ENCODE results near the gene BRD3.

BRD3 gene

GRCh38 chr9:134066913-134067851 is 644 bp downstream of the BRD3 start:
- DNase-seq (ENCODE audit: low read depth in 2 of 2, low spot score in 1 of 2), result no peak

GRCh38 chr9:134066526-134066912 is 1.3 kb downstream of the BRD3 start:
- no peak for DNase-seq (ENCODE audit: low read depth in 2 of 2, low spot score in 1 of 2)

GRCh38 chr9:134065612-134066419 is 2.0 kb downstream of the BRD3 start:
- DNase-seq (ENCODE audit: low read depth in 2 of 2, low spot score in 1 of 2), result peak in 1 of 2 donors; percentile 21

GRCh38 chr9:134064711-134065110 is 3.1 kb downstream of the BRD3 start:
- no peak for DNase-seq (ENCODE audit: low read depth in 2 of 2, low spot score in 1 of 2)

GRCh38 chr9:134063571-134064450 is 4.0 kb downstream of the BRD3 start:
- DNase-seq (ENCODE audit: low read depth in 2 of 2, low spot score in 1 of 2), result no peak

DNA sequence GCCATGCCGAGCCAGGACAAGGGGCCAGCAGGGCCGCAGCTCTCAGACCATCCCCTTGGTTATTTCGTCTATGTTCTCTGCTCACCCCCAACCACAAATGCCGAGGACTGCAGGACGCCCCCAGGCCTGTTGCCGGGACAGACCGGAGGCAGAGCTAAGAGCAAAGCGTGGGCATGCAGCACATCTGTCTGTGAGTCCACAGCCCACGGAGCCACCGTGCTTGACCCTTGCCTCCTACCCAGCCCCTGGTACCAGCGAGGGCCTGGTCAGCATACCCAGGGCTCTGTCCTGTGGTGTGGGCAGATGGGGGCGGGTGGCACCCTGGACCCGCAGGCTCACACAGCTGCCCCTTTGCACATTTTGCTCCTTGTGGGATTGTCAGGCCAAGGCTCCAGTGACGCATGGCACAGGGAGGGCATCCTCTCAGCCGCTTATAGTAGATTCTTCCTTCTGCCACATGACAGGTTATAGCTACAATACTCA is 4.7 kb downstream of the BRD3 start:
- no peak for DNase-seq (ENCODE audit: low read depth in 2 of 2, low spot score in 1 of 2)

GRCh38 chr9:134062461-134063087 is 5.3 kb downstream of the BRD3 start:
- no peak for DNase-seq (ENCODE audit: low read depth in 2 of 2, low spot score in 1 of 2)

DNA sequence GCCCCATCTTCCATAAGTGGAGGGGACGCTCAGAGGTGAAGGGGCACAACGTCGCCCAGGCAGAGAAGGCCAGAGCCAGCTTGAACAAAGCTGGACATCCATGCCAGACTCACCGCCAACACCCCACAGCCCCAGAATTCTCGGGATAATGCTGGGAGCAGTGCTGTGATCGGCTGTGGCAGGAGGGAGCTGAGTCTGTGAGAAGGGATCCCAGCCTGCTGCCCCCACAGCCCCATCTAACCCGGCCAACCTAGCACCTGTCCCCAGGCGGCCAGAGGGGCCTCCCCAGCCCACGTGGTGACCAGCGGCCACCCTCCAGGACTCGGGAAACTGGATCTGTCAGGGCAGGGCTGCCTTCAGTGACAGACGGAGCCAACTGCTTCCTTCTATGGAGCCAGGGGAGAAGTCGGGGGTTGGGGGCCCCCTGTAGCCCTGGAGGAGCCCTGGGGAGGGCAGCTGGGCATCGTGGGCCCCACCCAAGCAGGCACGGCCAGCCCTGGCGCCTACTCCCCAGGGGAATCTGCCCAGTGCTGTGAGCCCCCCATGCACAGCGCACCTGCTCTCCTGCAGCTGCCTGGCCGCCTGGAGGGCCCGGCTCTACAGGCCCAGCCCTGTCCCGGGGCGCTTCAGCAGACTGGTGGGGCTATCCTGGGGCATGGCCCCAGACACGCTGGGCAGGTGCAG is 6.0 kb downstream of the BRD3 start:
- no peak for DNase-seq (ENCODE audit: low read depth in 2 of 2, low spot score in 1 of 2)

DNA sequence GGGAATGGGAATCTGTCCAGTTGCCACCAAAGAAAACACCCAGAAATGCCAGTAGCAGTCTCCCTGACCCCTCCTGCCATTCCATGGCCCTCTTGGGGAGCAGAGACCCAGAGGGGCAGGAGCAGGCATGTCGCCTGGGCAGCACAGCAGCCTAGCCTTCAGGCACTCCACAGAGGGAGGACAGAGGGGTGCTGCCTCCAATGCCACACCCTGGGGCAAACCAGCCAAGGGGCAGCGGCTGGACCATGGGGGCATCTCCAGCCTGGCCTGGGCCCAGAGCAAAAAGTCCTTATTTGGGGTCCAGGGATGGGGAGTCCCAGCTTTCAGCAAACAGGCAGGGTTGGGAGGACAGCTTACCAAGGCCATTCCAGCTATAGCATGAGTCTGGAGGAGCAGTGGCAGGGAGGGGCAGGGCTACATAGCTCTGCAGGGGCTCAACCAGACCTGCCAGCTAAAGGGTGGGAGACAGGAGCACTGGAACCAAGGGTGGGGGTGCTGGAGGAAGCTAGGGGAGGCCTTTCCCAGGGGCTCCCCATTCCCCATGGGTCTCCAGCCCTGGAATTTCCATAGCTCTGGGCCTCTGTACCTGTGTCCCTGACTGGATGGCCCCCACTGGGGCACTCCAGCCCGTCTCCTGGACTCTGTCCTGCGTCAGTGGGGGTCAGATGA is 6.7 kb downstream of the BRD3 start:
- no peak for DNase-seq (ENCODE audit: low read depth in 2 of 2, low spot score in 1 of 2)

DNA sequence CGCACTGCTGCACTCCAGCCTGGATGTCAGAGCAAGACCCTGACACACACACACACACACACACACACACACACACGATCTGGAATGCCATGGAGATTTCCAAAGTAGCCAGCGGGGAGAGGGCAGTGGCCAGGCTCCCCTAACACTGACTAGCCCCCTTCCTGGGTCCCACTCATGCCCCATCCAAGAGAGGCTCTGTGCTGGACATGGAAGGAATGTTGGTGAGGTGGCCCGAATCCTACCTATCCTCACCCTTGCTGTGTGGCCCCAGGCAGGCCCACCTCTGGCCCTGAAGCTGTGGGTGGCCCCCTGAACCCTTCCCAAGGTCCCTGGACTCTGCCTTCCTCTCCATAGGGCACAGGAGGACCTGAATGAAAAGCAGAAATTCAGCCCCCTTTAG is 7.3 kb downstream of the BRD3 start:
- no peak for DNase-seq (ENCODE audit: low read depth in 2 of 2, low spot score in 1 of 2)

DNA sequence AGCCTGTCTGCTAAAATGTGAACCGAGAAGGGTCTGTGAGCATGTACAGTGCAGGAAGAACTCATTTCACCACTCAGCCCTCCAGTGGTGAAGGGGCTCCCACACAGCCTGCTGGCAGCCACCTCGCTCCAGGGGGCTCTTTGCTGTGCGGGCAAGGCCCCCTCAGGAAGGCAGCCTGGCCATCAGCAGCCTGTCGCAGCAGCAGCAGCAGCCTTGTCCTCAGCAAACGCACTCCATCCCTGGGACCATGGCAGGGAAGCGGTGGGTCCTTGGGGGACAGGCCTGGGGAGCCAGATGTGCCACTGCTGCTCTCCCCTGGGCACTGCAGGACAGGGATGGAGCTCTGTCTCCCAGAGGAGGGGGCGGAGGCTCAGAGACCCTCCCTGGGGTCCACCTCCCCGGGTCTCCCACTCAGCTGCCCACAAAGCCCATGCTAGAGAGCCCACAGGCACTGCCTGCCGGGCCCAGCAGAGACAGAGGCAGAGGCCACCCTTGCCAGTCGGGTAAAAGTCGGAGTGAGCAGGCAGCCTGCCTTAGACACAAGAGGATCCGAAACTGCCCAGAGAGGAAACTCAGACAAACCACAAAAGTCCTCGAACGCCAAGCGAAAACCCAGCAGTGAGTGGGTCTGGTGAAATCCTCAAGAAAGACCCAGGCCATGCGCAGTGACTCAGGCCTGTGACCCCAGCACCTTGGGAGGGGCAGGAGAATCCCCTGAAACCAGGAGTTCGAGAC is 8.0 kb downstream of the BRD3 start:
- no peak for DNase-seq (ENCODE audit: low read depth in 2 of 2, low spot score in 1 of 2)

DNA sequence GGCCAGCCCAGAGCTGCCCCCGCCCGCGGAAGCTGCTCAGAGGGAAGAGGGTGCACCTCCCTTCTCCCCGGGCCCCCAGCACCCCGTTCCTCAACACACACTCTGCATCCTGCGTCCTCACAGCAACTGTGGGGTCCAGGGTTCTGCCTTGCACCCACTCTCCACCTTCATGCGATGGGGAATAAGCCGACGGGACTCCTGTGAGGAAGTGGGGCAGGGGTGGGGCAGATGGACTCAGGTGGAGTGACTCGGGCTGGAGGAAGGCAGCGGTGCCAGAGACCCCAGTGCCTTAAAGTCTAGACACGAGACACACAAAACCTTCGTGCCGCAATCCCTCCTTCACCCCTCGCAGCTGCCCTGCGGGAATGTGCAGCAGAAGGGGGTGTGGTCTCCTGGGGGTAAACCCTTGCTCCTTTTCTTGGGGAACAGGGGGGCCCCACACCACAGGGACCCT is 8.6 kb downstream of the BRD3 start:
- no peak for DNase-seq (ENCODE audit: low read depth in 2 of 2, low spot score in 1 of 2)

DNA sequence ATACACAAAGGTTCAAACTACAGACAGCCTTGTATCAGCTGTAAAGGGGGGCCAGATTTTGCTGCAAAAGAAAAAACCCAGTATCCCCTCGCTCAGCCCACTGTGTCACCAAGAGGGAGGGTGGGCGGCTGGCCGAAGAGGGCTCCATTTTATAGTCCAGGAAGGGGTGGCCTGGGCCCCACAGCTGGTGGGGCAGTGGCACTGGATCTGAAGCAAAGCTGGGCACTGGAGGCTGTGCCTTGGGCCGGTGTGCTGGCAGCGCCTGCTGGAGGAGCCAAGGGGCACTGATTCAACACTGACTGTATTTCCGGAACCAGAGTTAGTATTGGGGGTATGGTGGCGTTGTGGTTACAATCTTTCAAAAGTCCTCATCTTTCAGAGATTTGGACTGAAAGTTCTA is 9.1 kb downstream of the BRD3 start:
- no peak for DNase-seq (ENCODE audit: low read depth in 2 of 2, low spot score in 1 of 2)

DNA sequence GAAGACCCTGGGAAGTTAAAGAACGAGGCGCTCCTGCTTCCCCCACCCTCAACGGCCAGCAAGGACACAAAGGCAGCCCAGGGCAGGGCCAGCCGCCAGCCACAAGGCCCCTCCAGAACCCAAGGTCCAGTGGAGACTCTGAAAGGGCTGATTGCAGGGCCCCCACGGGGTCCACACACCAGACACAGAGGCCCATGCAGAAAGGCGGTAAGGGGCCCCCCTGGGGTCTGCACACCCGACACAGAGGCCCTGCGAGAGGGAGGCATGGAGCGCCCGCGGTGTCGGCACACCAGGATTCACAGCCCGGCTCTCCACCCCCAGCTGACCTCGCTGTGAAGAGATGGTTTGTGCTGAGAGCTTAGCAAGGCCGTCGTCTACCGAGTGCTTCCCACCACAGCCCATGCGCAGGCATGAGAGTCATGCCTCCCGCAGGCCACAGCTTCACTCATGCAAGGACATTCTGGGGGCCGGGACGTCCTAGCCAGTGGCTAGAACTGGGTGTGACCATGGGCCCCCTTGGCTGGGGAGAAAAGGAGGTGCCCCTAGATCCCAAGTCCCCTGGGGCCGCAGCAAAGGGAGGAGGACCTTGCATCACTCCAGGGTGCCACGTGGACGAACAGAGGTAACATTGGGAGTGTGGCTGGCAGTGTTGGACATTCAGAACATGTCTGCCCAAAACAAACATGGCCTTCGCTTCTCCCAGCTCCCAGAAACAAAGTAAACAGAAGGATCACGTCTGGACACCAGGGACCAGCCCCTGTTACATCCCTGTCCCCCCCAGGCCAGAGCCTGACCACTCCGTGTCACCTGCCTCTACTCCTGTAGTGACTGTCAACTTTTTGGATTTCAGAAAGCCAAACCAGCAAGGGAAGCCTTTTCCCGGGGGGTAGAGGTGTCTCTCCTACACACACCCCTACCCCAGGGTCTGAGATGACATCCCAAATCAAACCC is 9.8 kb downstream of the BRD3 start:
- no peak for DNase-seq (ENCODE audit: low read depth in 2 of 2, low spot score in 1 of 2)

- no peak for DNase-seq (ENCODE audit: low read depth in 2 of 2, low spot score in 1 of 2)
Measured at GRCh38 chr9:134057307-134057657, 10.5 kb downstream of the BRD3 start.

DNA sequence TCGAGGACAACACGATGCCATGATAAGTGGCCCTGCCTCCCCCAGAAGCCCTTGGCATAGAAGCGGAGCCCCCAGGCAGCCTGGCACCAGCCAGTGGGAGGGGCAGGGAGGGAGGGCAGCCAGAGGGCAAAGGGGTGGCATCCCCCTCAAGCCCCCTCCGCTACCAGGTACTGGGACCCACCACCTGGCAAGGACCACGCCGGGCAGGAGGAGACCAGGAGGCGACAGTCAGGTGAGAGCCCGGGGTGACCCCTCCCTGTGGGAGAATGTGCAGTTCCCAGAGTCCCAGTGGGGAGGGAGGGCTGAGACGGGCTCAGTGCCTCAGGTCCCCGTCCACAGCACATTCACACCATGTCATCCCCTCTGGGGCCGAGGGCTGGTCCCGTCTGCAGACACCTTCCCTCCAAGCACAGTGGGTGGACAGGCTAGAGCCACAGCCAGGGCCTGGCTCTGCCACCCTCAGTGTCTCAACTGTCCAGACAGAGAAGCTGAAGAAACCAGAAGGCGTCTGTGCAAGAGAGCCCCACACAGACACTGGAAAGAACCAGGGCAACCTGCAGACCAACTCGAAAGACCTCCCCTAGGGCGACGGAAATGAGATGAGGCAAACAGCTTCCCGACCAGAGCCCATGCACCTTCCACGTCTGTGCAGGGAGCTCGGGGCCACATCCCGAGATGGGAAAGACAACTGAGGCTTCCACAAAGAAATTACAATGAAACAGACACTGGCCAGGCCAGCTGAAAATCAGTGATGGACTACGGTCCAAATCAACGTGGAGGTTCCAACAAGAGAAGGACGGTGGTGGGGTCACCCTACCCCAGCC is 11.1 kb downstream of the BRD3 start:
- DNase-seq (ENCODE audit: low read depth in 2 of 2, low spot score in 1 of 2), result no peak

- DNase-seq (ENCODE audit: low read depth in 2 of 2, low spot score in 1 of 2), result no peak
Measured at GRCh38 chr9:134055981-134056461, 11.8 kb downstream of the BRD3 start.

Data from stimulated activated CD8-positive, alpha-beta memory T cell treated with anti-CD3 and anti-CD28 coated beads, Interleukin-4, amount 100 ng/mL, for 4 hours (primary cell).